NCI-H146 (cell line): Measurements from ENCODE around the gene COL24A1.
"Not testable (repeated sequence)": the region's sequence is repeated elsewhere in the genome, so short reads cannot be mapped to it uniquely, and the experiment has no call there.

Source experiments
- DNase-seq: peaks from one replicate; lab custom pipeline; 2025; lab: John Stamatoyannopoulos, UW

COL24A1 gene

DNA sequence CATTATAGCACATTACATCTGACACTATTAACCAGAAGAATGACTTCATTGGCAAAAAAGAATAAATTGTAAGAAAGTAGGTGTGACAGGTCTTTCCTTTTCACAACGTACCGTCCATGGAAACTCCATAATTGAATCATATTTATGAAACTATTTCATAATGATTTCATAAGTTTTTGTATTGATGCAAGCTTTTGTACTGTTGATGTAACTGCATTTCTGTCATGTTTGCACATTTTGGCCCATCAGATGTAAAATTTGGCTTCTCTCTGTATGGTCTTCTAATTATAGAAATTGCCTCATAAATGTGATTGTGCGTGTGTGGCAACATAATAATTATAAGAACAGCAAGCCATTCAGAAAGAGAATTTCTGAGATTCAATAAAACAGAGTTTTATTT lies 267.7 kb downstream of the COL24A1 start:
- no peak for DNase-seq

DNA sequence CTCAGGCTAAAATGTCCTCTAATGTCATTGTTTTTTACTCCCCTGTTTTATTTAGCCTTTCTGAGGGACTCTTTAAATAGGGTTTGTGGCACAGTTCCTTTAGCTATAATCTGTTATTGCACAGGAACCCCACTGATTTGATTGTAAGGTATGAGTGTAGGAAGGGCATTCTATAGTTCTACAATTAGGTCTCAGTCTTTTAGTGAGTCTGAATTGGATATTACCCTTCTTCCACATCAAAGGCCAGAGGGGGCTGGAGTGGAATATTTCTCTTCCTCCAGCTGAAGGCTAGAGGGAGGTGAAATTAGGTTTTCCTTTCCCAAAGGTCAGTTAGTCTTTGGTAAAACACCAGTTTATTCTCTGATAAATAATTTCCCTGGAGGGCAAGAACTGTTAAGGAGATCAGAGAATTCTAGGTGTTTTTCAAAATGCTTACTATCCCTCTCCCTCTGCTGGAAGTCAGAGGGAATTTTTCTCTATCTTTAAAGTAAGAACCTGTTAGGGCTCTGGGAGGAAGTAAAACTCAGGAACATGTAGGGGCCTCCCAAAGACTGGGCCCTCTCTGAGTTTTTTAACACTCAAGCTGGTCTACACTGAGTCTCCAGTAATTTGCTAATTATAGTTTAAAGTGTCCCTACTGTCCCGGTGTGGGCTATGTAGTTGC lies 272.1 kb downstream of the COL24A1 start:
- no peak for DNase-seq

DNA sequence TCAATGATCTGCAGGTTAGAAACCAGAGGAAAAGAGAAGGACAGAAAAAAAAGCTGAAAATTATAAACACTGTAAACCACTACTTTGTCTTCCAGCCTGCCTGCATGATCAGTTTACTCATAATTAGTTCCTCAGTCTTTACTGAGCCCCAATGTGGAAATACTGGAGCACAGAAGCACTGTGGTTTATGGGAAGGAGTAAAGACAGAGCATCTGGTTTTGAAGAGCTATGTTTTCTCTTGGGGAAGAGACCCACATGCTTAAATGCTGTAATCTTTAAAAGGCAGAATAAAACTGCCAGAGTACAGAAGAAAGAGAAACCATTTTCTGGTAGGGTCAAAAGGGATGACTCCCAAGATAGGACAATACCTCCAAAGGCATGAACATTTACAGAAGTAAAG lies 289.4 kb downstream of the COL24A1 start:
- DNase-seq = no peak

DNA sequence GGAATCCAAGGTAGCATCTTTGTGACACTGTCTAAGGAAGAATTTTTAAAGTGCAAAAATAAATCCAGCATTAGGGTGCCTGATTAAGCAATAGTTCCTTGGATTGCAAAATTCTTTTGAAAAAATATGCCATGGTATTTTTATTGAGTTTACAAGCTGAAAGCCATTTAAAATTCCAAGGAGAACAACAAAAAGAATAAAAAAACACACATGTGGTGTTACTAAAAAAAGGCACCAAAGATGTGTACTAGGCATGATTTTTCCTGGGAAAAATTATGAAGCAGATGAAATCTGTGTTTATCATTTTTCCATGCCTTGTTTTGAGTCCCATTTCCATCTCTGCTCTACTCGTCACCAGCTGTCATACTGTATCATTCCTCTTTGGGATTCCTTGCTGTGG lies 291.4 kb downstream of the COL24A1 start:
- no peak for DNase-seq

DNA sequence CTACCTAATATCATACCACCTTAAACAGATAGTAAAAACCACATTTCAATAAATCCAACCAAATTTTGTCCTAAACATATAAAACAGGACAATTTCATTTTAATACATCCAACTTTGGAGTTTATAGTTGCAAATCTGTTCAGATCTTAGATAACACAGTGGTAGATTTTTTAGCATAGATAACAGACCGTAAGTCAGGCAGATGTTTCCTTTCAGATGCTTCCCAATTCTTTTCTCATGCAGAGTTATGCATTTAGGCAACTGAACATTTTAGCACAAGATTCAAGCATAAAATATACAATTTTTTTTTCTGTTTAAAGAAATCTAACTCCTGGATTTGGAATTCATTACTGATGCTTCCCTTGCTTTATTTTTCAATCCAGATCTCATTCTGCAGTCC lies 291.8 kb downstream of the COL24A1 start:
- no peak for DNase-seq

DNA sequence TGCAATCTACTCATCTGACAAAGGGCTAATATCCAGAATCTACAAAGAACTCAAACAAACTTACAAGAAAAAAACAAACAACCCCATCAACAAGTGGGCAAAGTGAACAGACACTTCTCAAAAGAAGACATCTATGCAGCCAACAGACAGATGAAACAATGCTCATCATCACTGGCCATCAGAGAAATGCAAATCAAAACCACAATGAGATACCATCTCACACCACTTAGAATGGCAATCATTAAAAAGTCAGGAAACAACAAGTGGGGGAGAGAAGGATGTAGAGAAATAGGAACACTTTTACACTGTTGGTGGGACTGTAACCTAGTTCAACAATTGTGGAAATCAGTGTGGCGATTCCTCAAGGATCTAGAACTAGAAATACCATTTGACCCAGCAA lies 292.9 kb downstream of the COL24A1 start:
- DNase-seq = not testable (repeated sequence)

DNA sequence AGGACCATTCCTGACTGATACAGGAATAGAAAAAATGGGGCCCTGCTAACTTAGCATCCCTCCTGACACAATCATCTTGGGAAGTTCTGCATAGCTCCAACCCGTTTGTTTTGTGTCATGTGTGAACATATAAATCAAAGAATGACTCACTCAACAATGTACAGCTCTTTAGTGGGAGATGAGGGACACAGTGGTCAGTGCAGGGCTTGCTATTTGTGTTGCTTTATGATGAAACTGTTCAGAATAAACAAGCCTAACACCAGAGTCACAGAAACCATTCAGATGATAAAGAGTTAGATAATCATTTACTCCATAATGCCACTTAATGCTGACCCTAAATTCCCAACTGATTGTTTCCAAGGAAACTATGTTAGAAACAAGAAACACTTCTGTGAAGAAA lies 294.1 kb downstream of the COL24A1 start:
- no peak for DNase-seq

DNA sequence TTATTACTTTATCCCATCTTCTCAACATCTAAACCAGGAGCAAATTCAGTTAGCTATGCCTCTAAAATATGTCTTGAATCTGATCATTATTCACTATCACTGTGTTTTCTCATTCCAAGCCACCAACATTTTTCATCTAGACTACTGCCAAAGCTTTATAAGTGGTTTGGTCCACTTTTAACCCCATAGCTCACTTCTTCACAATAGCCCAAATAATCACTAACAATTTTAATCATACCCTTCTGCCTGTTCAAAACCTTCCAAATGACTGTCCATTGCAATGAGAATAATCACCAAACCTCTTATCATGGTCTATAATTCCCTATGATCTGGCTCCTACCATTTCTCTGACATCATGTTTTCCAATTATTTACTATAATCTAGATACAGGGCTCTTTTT lies 298.6 kb downstream of the COL24A1 start:
- DNase-seq = no peak

DNA sequence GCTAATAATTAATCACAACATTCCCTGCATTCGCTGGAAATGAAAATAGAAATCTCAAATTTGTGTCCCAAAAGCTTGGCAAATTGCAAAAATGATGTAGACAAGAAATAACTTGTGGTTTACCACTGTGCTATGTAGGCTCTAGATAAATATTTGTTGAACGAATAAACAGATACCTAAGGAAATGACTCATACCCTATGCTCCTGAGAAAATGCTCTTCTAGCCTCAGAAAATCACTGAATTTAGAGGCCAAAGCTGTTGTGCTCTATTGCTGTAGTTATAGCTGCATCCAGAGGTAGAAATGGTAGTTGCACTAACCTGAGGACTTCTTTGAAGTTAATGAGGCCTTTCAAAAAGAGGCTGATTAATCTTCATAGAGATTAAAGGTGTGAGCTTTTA lies 306.3 kb downstream of the COL24A1 start:
- no peak for DNase-seq

DNA sequence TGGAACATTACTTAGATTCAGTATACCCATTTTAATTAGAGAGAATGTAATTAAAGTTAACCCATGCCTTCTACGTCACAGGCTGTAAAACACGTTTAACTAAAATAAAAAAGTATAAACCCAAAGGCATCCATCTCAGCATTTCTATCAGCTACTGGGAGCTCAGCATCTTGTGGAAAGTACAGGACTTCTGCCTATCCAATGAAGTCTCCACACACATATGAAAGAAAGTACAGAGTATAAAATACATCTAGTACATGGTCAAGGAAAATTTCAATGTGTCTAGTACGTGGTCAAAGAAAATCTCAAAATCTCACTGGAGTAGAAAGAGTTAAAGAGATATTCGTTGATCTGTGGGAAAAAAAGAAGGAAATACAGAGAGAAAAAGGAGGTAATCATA lies 306.9 kb downstream of the COL24A1 start:
- no peak for DNase-seq

DNA sequence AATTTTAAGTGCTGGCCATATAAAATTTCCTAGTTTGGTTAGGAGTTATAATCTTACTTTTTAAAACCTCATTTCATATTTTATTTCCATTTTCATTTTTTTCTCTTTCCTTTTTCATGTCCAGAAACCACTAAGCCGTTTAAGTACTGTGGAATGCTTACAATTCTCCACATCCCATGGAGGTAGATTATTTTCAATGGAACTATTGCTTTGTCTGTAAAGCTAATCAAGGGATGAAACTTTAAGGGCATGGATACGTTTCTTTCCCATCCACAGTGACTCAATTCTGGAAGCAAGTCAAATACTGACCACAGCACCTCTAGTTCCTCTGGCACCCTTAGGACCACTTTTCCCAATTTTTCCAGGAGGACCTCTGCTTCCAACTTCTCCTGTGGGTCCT lies 309.2 kb downstream of the COL24A1 start:
- no peak for DNase-seq

DNA sequence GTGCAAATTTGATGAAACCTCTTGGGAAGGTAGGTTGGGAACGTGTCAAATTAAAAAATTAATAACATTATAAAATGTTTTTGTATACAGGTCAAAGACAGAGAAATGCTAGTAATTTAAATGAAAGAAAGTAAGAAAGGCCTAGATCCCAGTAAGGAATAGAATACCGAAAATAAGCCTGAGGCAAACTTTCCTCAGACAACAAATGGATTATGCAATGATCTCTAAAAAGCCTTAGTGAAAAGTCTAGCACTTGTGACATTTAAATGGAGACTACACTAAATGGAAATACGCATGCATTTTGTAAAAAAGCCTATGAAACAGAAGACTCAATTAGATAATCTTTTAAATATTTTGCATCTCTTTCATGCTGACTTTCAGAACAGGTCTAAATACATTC lies 309.9 kb downstream of the COL24A1 start:
- DNase-seq = no peak

DNA sequence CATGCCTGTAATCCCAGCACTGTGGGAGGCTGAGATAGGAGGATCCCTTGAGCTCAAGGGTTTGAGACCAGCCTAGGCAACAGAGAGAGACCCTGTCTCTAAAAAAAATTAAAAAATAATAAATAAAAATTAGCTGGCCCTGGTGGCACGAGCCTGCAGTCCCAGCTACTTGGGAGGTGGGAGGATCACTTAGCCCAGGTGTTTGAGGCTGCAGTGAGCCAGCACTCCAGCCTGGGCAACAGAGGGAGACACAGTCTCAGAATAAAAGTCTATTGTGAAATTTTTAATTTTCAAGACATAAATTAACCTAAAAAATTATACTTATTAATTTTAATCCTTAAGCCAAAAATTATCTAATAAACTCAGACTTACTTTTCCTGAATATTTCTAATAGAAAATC lies 317.1 kb downstream of the COL24A1 start:
- DNase-seq = no peak

DNA sequence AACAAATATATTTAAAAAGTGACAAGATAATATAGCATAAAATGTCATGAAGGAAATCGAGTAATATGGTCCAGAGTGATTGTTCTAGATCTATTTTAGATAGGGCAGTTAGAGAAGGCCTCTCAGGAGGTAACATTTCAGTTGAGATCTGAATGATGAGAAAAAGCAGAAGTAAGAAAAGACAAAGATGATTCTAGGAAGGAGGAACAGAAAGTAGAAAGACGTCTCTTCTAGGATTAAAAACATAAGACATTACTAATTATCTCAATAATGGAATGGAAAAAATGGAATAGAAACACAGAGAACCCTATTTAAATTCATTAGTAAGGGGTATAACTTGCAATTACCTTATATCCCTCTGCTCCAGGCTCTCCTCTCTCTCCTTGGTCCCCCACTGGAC lies 318.3 kb downstream of the COL24A1 start:
- DNase-seq = no peak

DNA sequence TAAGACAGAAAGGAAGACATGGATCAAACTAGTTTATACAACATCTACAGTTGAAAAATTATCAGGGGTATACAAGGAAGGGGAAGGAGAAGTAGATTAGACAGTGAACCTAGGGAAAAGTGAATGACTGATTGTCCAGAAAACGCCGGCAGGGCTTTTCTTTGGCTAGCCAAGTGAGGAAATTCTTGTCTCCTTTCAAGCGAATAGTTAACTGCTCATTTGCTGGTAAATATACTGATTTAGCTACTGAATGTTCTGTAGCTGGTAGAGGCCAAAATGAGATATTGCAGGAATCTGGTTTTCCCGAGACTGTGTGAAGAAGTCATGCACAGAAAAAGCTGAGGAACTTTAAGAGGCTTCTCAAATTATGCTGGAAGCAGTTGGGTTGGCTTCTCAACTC lies 319.8 kb downstream of the COL24A1 start:
- no peak for DNase-seq

DNA sequence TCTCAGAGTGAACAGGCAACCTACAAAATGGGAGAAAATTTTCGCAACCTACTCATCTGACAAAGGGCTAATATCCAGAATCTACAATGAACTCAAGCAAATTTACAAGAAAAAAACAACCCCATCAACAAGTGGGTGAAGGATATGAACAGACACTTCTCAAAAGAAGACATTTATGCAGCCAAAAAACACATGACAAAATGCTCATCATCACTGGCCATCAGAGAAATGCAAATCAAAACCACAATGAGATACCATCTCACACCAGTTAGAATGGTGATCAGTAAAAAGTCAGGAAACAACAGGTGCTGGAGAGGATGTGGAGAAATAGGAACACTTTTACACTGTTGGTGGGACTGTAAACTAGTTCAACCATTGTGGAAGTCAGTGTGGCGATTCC lies 323.4 kb downstream of the COL24A1 start:
- not testable (repeated sequence) for DNase-seq

DNA sequence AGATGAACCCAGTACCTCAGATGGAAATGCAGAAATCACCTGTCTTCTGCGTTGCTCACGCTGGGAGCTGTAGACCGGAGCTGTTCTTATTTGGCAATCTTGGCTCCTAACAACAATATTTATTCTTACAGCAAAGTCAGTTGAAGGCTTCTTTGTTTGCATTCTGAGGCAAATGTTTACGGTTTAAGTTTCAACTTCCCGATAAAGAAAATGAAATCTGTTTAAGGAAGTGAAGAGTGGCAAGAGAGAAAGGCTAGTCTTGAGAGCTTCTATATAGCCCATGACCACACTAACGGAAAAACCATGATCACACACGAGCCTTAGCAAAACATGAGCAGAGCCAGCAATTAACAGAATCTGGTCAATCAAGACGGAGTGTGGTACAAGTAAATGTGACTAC lies 325.7 kb downstream of the COL24A1 start:
- no peak for DNase-seq

DNA sequence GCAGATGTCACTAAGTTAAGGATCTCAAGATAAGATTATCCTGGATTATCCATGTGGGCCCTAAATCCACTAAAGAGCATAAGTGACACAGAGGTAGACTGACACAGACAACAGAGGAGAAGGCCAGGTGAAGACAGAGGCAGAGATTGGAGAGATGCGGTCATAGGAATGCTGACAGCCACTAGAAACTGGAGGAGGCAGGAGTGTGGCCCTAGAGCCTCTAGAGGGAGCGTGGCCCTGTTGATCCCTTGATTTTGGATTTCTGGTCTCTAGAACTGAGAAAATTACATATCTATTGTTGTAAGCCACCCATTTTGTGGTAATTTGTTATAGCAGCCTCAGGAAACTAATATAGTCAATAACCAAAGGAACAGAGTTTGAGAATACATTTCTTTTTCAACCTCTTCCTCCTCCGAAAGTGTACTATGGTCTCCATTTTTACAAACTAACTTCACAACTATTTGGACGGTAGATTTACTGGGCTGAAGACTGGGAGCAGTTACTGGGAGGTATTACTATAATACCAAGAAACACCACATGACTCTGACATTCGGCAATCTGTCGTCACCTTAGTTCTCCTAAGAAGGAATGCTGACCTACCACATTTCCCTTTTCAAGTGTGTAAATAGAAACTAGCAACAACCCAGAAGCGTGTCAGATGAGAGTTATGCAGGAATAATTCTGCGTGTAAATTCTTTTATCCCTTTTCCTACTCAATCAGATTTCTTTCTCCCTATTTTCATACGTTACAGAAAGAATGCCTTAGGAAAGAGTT lies 332.3 kb downstream of the COL24A1 start:
- DNase-seq = no peak

DNA sequence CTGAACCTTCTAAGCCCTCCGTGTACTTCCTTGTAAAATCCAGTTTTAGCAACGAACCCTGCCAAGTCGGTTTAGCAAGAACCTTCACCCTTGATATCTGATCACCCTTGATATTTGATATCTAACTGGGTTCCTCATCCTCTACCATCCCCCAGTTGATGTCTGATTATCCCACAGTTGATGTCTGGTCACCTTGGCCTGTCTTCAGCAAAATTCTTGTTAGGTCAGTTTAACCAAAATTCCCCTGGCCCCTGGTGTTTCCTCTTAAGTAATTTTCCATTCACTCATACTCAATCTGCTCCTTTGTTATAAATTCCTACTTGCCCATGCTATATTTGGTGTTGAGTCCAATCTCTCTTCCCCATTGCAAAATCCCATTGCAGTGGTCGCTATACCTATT lies 333.9 kb downstream of the COL24A1 start:
- no peak for DNase-seq

DNA sequence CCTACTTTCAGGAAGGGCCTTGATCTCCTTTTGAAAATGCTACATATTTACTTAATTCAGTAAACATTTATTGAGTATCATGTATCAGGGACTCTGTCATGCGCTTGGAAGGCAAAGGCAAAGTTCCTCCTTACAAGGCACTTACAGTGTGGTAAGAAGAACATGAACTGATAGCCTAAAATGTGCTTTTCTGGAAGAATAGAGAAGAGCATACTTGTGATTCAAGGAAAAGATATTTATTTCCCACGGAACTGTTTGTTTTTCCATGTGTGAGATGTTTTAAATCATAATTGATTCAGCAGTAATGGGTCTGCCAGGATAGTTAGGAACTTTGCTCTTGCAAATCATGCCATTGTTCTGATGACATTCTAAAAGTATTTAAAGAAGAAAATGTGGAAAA lies 338.2 kb downstream of the COL24A1 start:
- no peak for DNase-seq

DNA sequence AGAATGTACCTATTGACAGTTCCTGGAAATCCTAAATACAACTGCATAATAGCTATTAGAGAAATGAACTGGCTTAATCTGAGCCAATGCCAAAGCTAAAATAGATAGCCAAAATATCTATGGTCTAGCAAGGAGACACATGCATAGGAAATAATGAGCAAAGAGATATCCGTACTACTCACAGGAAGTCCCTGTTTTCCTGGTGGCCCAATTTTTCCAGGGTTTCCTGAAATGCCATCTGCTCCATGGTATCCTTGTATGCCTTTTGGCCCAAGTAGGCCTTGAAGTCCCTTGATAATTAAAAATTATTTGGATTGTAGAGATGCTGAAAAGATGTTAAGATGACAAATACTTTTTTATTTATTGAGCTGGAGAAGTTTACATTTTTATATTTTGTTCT lies 340.0 kb downstream of the COL24A1 start:
- DNase-seq = no peak

DNA sequence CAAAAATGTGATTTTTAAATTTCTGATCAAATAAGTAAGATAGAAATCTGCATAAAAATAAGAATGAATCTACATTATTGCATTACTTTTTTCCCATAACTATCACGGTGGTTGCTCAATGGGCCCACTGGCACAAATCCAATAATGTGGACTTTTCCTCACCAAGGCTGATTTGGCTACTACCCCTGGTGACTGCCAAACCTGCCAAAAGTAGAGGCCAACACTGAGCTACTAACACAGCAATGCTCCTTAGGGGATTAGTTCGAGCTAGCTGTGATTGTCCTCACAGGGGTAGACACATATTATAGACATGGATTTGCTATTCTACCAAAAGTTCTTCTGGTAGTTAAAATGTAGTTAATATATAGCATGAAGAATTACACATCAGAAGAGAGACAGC lies 340.7 kb downstream of the COL24A1 start:
- DNase-seq = no peak

DNA sequence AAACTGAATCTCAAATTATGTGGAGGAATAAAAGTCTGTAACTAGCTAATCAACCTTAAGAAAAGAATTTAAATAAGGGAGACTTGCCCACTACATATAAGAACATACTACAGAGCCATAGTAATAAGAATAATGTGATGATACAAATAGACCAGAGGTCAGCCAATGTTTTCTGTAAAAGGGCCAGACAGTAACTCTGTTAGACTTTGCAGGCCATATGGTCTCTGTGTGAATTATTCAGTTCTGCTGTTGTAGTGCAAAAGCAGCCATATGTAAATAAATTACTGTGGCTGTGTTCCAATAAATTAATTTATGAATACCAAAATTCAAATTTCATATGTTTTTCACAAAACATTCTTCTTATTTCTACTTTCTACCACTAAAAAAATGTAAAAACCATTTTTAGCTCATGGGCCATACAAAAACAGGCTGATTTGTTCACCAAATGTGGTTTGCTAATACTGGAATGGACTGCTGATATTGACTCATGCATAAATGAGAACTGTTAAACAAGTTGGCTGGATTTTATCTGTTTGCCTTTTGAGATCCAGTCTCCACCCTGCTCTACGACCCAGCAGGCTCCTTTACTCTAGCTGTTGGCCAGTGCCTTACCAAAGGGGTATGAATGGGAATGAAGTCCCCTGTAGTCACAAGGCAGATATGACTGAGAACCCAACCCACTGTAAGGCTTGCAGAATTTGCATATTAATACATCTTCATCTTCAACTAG lies 350.2 kb downstream of the COL24A1 start:
- DNase-seq = no peak
